ENCODE measurements around the gene NLRP1. TPM values are rescaled to one million over a fixed set of nuclear protein-coding genes. Genes with fewer than 3 reads are reported as not detected.

Gene NLRP1
- total and polyA plus RNA-seq, 9 of the 15 experiments (the other 6 are each of a cell fraction or from before 2014, with no cell fraction given): 4.0 to 69.4 (median 27.7) TPM

DNA sequence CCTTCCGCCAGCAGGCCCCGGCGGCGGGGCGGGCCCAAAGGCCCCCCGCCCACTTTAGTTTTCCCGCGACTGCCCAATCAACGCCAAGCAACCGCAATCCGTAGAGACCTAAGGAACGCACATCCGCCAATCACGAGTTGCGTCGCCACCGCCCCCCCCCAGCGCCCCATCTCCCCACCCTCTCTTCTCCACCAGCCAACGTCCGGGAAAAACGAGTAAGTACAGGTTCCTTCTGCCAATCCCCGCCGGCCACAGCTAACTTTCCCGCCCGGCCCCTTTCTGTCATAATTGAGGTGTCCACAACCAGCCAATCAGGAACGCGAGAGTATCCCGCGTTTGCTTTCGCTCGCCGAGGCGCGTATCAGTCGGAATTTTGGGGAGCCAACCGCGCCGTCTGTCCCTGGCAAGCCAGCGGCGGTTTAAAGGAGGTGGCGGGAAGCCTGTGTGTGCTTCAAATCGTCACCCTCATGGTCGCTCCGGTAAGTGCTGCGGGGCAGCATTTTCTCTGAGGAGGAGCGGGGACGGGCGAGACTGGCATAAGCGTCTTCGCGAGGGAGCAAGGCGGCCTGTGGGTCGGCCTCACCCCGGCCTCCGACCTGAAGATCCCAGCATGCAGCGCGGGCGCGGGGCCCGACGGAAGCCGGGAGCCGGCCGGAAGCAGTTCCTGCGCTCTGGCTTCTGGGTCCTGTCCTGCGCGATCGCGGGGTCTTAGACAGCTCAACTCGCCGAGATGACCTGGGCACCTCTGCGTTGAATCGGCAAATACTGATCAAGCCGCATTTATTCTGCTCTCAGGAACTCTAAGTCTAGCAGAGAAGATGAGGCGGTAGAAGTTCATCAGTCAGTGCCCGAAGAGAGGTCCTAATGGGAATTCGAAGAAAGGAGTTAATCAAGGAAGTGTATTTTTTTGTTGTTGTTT lies 97.8 kb downstream of the NLRP1 start, which contains the start of gene MIS12 (continued):
- TF ChIP-seq NFYB (IDR thresholded peaks at IDR 0.05; ENCODE audit: extremely low read depth, insufficient read length) (peak; percentile 73), CBFB (CRISPR knock-in tag; IDR thresholded peaks at IDR 0.05) (no peak), HCFC1 (IDR thresholded peaks at IDR 0.05; ENCODE audit: low read depth, low read length) (no peak; the same call in 1 of the 2 replicates), POLR2H (tag; IDR thresholded peaks at IDR 0.05; ENCODE audit: low read depth) (peak; percentile 92), L3MBTL2 (IDR thresholded peaks at IDR 0.05) (peak; percentile 99), HDAC8 (tag; IDR thresholded peaks at IDR 0.05) (0 out of 2 replicates have a peak, but pooled peaks have one; percentile 68), PTTG1 (tag; IDR thresholded peaks at IDR 0.05; ENCODE audit: low read depth) (no peak), ESRRA (IDR thresholded peaks at IDR 0.05; ENCODE audit: borderline replicate concordance, low read depth) (peak; percentile 38; the same call in 1 of the 2 replicates), GATAD2A (IDR thresholded peaks at IDR 0.05) (no peak), BACH1 (tag; IDR thresholded peaks at IDR 0.05) (no peak), HLTF (IDR thresholded peaks at IDR 0.05) (no peak), TFE3 (CRISPR knock-in tag; IDR thresholded peaks at IDR 0.05) (no peak), FOXM1 (IDR thresholded peaks at IDR 0.05; ENCODE audit: low read depth) (peak; percentile 13; the same call in 1 of the 2 replicates), FOXM1 (CRISPR knock-in tag; IDR thresholded peaks at IDR 0.05; ENCODE audit: low read depth) (no peak), SREBF2 (CRISPR knock-in tag; IDR thresholded peaks at IDR 0.05) (no peak), GTF2F1 (IDR thresholded peaks at IDR 0.05; ENCODE audit: low read depth, low read length) (peak; percentile 74), SP2 (IDR thresholded peaks at IDR 0.05; ENCODE audit: extremely low read depth, low read depth, low read length, poor library complexity, severe bottlenecking) (peak; percentile 38), PML (IDR thresholded peaks at IDR 0.05; ENCODE audit: low read length) (peak; percentile 75; the same call in 1 of the 2 replicates), RCOR1 (IDR thresholded peaks at IDR 0.05; ENCODE audit: borderline replicate concordance in 1 of 2, low read depth in 2 of 2, low read length in 2 of 2) (no peak), FOS (IDR thresholded peaks at IDR 0.05; ENCODE audit: extremely low read depth, insufficient read length) (peak; percentile 55), SETDB1 (IDR thresholded peaks at IDR 0.05; ENCODE audit: low read length) (no peak), MXD1 (CRISPR knock-in tag; IDR thresholded peaks at IDR 0.05; ENCODE audit: borderline replicate concordance, poor library complexity, severe bottlenecking) (no peak), SMAD4 (CRISPR knock-in tag; conservative IDR thresholded peaks at IDR 0.05) (peak; percentile 69), KAT7 (CRISPR knock-in tag; IDR thresholded peaks at IDR 0.05; ENCODE audit: borderline replicate concordance) (peak; percentile 95)
- TF ChIP-seq, protein P1, sequence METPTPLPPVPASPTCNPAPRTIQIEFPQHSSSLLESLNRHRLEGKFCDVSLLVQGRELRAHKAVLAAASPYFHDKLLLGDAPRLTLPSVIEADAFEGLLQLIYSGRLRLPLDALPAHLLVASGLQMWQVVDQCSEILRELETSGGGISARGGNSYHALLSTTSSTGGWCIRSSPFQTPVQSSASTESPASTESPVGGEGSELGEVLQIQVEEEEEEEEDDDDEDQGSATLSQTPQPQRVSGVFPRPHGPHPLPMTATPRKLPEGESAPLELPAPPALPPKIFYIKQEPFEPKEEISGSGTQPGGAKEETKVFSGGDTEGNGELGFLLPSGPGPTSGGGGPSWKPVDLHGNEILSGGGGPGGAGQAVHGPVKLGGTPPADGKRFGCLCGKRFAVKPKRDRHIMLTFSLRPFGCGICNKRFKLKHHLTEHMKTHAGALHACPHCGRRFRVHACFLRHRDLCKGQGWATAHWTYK (CRISPR knock-in tag; IDR thresholded peaks at IDR 0.05): peak; percentile 85; the same call in 1 of the 2 replicates

Data from K562 (cell line).